ENCODE data around the gene CLSTN2. TPM values are rescaled to one million over a fixed set of nuclear protein-coding genes. Genes with fewer than 3 reads are reported as not detected.

CLSTN2 gene
- total RNA-seq, 1 experiment from 2014 or later, result 0.02 TPM

GRCh38 chr3:140238646-140239314 lies 303.8 kb downstream of the CLSTN2 start:
- RAD21 ChIA-PET (ENCODE audit: low non-redundant PET in 1 of 2, low total read pairs in 2 of 2, uncharacterized antibody in 2 of 2, unreplicated experiment in 2 of 2), result no interaction called here
- H3K9me2 ChIP-seq (ENCODE audit: insufficient read depth), result no peaks in the 10 kb centered on the region
- H3K4me2 ChIP-seq (ENCODE audit: low read length), result no peak overlapping the region
- ATAC-seq (no peak), DNase-seq (ENCODE audit: low read depth, low spot score) (no peak)
- no peaks in the 10 kb centered on the region for H4K20me1 ChIP-seq (ENCODE audit: insufficient read depth)
- TF ChIP-seq ZNF274 (IDR thresholded peaks at IDR 0.05; ENCODE audit: low read depth, low read length) (no peak), JUND (IDR thresholded peaks at IDR 0.05) (no peak)
- H3K36me3 ChIP-seq (ENCODE audit: control insufficient read depth in 1 of 2, insufficient read depth in 2 of 2, low read length in 2 of 2), result no peaks in the 10 kb centered on the region
- no peak overlapping the region for H3K9ac ChIP-seq (ENCODE audit: low read length)
- peaks cover 14% of the 10 kb centered on the region; the same call in 1 of the 2 replicates for H3K27me3 ChIP-seq (ENCODE audit: insufficient read depth, low read length)
- no peak overlapping the region for H3K4me3 ChIP-seq (replicated peaks in 1 of 2; ENCODE audit: low read depth in 1 of 2, low read length in 2 of 2)
- BruUV-seq (replicated peaks), result no TSS peak
- no peak overlapping the region for H3K27ac ChIP-seq (ENCODE audit: low read depth, low read length)
- no peaks in the 10 kb centered on the region for H3K9me3 ChIP-seq (ENCODE audit: control insufficient read depth in 1 of 2, insufficient read depth in 1 of 2, low read depth in 1 of 2, low read length in 2 of 2)
- POLR2A ChIA-PET, result no interaction called here
- CTCF ChIA-PET, result no interaction called here
- no peaks in the 10 kb centered on the region for H3K4me1 ChIP-seq (ENCODE audit: control insufficient read depth in 1 of 2, insufficient read depth in 2 of 2, low read length in 2 of 2)
- H3K79me2 ChIP-seq (ENCODE audit: insufficient read depth, low read length), result no peaks in the 10 kb centered on the region
- no peak overlapping the region for H2AFZ ChIP-seq (ENCODE audit: low read depth, low read length, poor library complexity, severe bottlenecking)
- intact Hi-C loops (cut with micrococcal nuclease), result no loop called here

- no peaks in the 10 kb centered on the region for H3K79me2 ChIP-seq (ENCODE audit: insufficient read depth, low read length)
- no peak overlapping the region for H3K9ac ChIP-seq (ENCODE audit: low read length)
- CTCF ChIA-PET, result no interaction called here
- H3K4me2 ChIP-seq (ENCODE audit: low read length), result no peak overlapping the region
- H3K27ac ChIP-seq (ENCODE audit: low read depth, low read length), result no peak overlapping the region
- H3K4me3 ChIP-seq (replicated peaks in 1 of 2; ENCODE audit: low read depth in 1 of 2, low read length in 2 of 2), result no peak overlapping the region
- peaks cover 11% of the 10 kb centered on the region; the same call in 1 of the 2 replicates for H3K27me3 ChIP-seq (ENCODE audit: insufficient read depth, low read length)
- H4K20me1 ChIP-seq (ENCODE audit: insufficient read depth), result no peaks in the 10 kb centered on the region
- POLR2A ChIA-PET, result no interaction called here
- H3K9me3 ChIP-seq (ENCODE audit: control insufficient read depth in 1 of 2, insufficient read depth in 1 of 2, low read depth in 1 of 2, low read length in 2 of 2), result no peaks in the 10 kb centered on the region
- DNase-seq (ENCODE audit: low read depth, low spot score) (no peak), ATAC-seq (no peak)
- no peak for TF ChIP-seq MAX (IDR thresholded peaks at IDR 0.05)
- no peak for TF ChIP-seq CTCF (IDR thresholded peaks at IDR 0.05 in 2 of 3, conservative IDR thresholded peaks at IDR 0.05 in 1 of 3; ENCODE audit: borderline replicate concordance in 1 of 3, insufficient read depth in 1 of 3, low read depth in 2 of 3, low read length in 2 of 3)
- no peak for TF ChIP-seq EGR1 (IDR thresholded peaks at IDR 0.05; ENCODE audit: low read depth)
- TF ChIP-seq SRF (IDR thresholded peaks at IDR 0.05; ENCODE audit: low read depth), result no peak
- no peak for TF ChIP-seq CEBPB (IDR thresholded peaks at IDR 0.05; ENCODE audit: low read depth)
- no peak for TF ChIP-seq ELF1 (IDR thresholded peaks at IDR 0.05; ENCODE audit: borderline replicate concordance, low read depth)
- TF ChIP-seq RAD21 (IDR thresholded peaks at IDR 0.05; ENCODE audit: low read depth), result no peak
- TF ChIP-seq ATF3 (IDR thresholded peaks at IDR 0.05), result no peak
- intact Hi-C loops (cut with micrococcal nuclease), result no loop called here
- H3K4me1 ChIP-seq (ENCODE audit: control insufficient read depth in 1 of 2, insufficient read depth in 2 of 2, low read length in 2 of 2), result no peaks in the 10 kb centered on the region
- no peaks in the 10 kb centered on the region for H3K36me3 ChIP-seq (ENCODE audit: control insufficient read depth in 1 of 2, insufficient read depth in 2 of 2, low read length in 2 of 2)
- H3K9me2 ChIP-seq (ENCODE audit: insufficient read depth), result no peaks in the 10 kb centered on the region
- RAD21 ChIA-PET (ENCODE audit: low non-redundant PET in 1 of 2, low total read pairs in 2 of 2, uncharacterized antibody in 2 of 2, unreplicated experiment in 2 of 2), result no interaction called here
- no TSS peak for BruUV-seq (replicated peaks)
- H2AFZ ChIP-seq (ENCODE audit: low read depth, low read length, poor library complexity, severe bottlenecking), result no peak overlapping the region
Measured at GRCh38 chr3:140242818-140243276, 307.9 kb downstream of the CLSTN2 start.

All from HCT116 (cell line).